GM04504 (cell line): ENCODE results near the gene CDKL2.
"Not testable (repeated sequence)": the region's sequence is repeated elsewhere in the genome, so short reads cannot be mapped to it uniquely, and the experiment has no call there.

ENCODE experiments used
- DNase-seq: peaks from one replicate; pipeline ENCODE4 v3.0.0-alpha.2; 2012; ENCODE audit warnings: low read depth

Gene CDKL2

DNA sequence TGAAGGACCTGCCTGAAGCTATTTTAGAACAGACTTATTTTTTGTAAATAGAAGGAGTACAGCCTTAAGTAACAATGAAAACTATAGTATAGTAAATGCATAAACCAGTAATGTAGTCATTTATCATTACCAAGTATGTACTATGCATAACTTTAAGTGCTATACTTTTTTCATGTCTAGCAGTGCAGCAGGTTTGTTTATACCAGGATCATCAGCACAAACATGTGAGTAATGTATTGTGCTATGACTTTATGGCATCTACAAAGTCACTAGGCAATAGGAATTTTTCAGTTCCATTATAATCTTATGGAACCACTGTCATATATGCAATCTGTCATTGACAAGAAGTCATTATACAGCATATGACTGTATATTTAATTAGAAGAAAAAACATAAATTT lies 77.9 kb downstream of the CDKL2 start:
- no peak for DNase-seq

DNA sequence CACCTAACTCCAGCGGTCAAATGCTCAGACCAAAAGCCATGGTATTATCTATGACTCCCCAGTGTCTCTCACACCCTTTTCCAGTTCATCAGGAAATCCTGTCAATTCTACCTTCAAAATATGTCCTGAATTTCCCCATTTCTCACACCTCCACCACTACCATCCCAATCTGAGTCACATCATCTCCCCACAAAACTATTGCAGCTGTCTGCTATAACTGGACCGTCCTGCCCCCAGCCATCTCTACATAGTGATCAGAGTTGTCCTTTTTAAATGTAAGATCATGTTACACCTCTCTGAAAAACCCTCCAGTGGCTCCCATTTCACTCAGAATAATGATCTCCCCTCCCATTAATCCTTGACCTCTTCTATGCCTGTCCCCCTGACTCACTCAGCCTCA lies 81.3 kb downstream of the CDKL2 start:
- no peak for DNase-seq

DNA sequence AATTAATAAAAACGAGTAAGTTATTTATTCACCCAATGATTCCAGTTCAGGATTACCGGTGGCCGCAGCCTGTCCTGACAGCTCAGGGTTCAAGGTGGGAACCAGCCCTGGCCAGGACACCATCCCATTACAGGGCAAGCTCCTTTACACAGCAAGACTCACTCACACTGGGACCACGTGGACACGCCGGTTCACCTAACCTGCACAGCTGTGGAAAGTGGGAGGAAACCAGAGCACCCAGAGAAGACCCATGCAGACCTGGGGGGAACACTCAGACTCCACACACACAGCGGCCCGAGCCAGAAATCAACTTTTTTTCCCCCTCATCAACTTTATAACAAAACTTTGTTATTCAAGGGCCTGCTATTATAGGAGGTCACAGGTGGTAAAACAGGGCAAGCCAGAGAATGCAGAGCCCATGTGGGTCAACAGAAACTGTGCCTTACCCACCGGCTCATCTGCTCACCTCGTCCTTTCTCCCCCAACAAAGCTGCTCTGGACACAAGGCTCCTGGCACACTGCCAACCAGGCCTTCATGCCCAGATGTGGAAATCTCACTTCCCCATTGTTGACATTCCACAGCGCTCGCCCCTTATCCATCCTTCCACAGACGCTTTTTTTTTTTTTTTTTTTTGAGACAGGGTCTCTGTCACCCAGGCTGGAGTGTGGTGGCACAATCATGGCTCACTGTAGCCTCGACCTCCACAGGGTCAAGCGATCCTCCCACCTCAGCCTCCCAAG lies 82.5 kb downstream of the CDKL2 start:
- no peak for DNase-seq

DNA sequence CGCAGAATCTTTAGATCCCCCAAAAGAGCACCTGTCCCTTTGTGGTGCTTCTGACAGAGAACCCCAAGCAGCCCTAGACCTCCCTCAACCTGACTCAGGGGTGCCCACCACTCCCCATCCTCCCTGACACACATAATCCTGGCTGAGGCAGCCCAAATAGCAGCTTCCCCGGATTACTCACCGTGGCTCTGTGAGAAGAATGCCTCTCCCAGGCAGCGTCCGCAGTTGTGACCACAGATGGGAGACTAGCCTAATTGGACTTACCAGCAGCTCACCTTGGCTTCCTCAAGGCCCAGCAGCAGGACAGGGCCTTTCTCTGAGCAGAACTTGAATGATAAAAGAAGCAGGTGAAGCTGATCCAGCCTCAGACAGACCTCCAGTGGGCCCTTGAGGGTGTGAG lies 84.8 kb downstream of the CDKL2 start:
- peak; percentile 22 for DNase-seq

DNA sequence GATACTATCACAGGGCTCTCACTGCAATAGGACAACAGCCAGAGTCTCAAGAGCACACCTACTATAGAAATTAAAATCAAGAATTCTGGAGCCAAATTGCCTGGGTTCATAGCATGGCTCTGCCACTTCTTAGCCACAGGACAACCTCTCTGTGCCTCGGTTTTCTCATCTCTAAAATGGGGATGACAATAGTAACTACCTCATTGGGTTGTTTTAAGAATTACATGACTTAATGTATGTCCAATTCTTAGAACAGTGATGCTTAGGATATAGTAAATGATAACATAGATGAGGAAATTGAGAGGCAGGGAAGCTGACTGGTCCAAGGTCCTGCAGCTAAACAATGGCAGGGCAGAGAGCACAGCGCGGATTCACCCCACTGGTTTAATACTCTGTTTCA lies 85.5 kb downstream of the CDKL2 start:
- no peak for DNase-seq

DNA sequence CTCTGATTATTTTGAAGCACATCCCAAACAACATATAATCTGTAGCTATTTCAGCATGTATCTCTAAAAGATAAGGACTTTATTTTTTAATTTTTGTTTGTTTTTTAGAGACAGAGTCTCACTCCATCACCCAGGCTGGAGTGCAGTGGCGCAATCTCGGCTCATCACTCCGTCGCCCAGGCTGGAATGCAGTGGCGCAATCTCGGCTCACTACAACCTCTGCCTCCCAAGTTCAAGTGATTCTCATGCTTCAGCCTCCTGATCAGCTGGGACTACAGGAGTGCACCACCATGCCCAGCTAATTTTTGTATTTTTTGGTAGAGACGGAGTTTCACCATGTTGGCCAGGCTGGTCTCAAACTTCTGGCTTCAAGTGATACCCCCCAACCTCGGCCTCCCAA lies 86.1 kb downstream of the CDKL2 start:
- DNase-seq, result not testable (repeated sequence)

DNA sequence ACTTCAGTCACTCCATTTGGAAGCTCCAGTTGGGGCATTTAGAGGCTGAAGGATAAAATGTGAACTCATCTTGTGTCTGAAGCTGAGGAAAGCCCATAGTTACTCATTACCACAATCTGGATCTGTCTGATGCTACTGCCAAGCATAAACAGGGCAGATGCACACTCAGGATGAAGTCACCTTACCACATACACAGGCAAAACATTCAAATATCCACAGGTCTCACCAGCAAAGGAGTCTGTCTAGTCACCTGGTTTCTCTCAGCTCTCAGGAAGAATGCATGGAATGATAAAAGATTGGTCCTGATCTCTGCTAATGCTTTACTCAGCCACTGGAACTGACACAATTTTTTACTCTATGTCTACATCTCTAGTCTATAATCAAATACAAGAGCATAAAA lies 87.5 kb downstream of the CDKL2 start:
- DNase-seq, result peak; percentile 42

DNA sequence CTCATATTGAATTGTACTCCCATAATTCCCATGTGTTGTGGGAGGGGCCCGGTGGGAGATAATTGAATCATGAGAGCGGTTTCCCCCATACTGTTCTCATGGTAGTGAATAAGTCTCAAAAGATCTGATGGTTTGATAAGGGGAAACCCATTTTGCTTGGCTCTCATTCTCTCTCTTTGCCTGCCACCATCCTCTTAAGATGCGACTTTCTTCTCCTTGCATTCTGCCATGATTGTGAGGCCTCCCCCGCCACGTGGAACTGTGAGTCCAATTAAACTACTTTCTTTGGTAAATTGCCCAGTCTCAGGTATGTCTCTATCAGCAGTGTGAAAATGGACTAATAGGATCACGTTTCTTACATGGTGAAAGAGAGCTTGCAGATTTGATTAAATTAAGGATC lies 93.0 kb downstream of the CDKL2 start:
- not testable (repeated sequence) for DNase-seq

DNA sequence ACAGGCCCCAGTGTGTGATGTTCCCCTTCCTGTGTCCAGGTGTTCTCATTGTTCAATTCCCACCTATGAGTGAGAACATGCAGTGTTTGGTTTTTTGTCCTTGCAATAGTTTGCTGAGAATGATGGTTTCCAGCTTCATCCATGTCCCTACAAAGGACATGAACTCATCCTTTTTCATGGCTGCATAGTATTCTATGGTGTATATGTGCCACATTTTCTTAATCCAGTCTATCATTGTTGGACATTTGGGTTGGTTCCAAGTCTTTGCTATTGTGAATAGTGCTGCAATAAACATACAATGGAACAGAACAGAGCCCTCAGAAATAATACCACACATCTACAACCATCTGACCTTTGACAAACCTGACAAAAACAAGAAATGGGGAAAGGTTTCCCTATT lies 96.4 kb downstream of the CDKL2 start:
- DNase-seq, result not testable (repeated sequence)

DNA sequence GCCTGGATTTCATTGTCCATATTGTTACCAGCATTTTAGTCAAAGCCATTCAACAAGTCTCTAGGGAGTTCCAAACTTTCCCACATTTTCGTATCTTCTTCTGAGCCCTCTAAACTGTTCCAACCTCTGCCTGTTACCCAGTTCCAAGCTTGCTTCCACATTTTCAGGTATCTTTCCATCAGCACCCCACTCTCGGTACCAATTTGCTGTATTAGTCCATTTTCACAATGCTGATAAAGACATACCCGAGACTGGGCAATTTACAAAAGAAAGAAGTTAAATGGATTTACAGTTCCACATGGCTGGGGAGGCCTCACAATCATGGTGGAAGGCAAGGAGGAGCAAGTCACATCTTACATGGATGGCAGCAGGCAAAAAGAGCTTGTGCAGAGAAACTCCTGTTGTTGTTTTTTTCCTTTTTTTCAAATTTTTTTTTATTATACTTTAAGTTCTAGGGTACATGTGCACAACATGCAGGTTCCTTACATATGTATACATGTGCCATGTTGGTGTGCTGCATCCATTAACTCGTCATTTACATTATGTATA lies 96.9 kb downstream of the CDKL2 start:
- DNase-seq, result not testable (repeated sequence)

DNA sequence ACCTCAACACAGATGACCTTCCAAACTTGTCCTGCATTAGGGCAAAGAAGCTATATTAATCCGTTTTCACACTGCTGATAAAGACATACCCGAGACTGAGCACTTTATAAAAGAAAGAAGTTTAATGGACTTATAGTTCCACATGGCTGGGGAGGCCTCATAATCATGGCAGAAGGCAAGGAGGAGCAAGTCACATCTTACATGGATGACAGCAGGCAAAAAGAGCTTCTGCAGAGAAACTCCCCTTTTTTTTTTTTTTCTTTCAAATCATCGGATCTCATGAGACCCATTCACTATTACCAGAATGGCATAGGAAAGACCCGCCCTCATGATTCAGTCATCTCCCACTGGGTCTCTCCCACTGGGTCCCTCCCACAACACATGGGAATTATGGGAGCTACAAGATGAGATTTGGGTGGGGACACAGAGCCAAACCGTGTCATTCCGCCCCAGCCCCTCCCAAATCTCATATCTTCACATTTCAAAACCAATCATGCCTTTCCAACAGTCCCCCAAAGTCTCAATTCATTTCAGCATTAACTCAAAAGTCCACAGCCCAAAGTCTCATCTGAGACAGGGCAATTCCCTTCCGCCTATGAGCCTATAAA lies 98.7 kb downstream of the CDKL2 start:
- not testable (repeated sequence) for DNase-seq

DNA sequence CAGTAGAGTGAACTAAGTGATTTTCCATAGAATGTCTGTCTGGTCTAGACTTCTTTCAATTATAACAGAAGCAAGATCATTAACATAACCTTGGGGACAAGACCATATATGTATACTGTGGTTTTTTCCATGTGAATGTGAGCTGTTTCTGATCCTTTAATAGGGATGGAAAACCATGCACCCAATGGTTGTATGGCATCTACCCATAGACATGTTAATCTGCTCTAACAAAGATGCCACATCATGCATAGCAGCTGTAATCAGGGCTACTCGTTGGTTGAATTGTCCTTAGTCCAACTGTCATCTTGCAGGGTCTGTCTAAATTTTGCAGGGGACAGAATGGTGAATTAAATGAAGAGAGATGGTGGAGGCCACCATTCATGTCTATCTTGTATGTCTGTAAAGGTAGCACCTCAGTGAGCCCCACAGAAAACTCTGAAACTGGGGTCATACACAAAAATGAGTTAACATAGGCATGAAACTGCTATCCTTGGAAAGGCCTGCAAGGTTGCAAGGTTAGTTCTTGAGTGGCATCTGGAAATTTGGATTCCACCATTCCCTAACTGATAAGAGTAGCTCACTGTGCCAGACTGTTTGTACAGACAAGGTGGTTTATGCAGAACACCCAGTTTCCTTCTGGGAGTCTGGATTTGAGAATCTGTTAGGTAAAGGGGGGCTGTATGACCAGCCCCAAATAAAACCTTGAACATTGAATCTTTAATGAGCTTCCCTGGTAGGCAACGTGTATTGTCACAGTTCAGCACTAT lies 99.6 kb downstream of the CDKL2 start:
- DNase-seq, result no peak
